Ishikawa (cell line): ENCODE measurements around the gene HBP1.

Experiments
- CEBPB ChIP-seq: IDR thresholded peaks from 2 replicates; pipeline ENCODE4 v1.6.1; 2012
- CREB1 ChIP-seq: IDR thresholded peaks from 2 replicates; pipeline ENCODE4 v1.6.1; 2012; ENCODE audit warnings: low read depth
- EGR1 ChIP-seq: IDR thresholded peaks from 2 replicates; pipeline ENCODE4 v1.6.1; 2012
- EP300 ChIP-seq: IDR thresholded peaks from 2 replicates; pipeline ENCODE4 v1.6.1; 2012; ENCODE audit warnings: borderline replicate concordance
- FOXM1 ChIP-seq: IDR thresholded peaks from 2 replicates; pipeline ENCODE4 v1.6.1; 2012; ENCODE audit warnings: low read depth, borderline replicate concordance
- MAX ChIP-seq: IDR thresholded peaks from 2 replicates; pipeline ENCODE4 v1.6.1; 2012
- NFIC ChIP-seq: IDR thresholded peaks from 2 replicates; pipeline ENCODE4 v1.6.1; 2012
- RAD21 ChIP-seq: IDR thresholded peaks from 2 replicates; pipeline ENCODE4 v1.6.1; 2012; ENCODE audit warnings: low read depth
- REST ChIP-seq: IDR thresholded peaks from 2 replicates; pipeline ENCODE4 v1.6.1; 2012; ENCODE audit warnings: low read depth, mild to moderate bottlenecking
- TAF1 ChIP-seq: IDR thresholded peaks from 2 replicates; pipeline ENCODE4 v1.6.1; 2012; ENCODE audit warnings: low read depth, mild to moderate bottlenecking
- TCF12 ChIP-seq: IDR thresholded peaks from 2 replicates; pipeline ENCODE4 v1.6.1; 2012; ENCODE audit warnings: low read depth
- TEAD4 ChIP-seq: IDR thresholded peaks from 2 replicates; pipeline ENCODE4 v1.6.1; 2012
- USF1 ChIP-seq: IDR thresholded peaks from 2 replicates; pipeline ENCODE4 v1.6.1; 2012
- YY1 ChIP-seq: IDR thresholded peaks from 2 replicates; pipeline ENCODE4 v1.6.1; 2012; ENCODE audit warnings: low read depth
- ZBTB7A ChIP-seq: IDR thresholded peaks from 2 replicates; pipeline ENCODE4 v1.6.1; 2012; ENCODE audit warnings: low read depth

The HBP1 gene

GRCh38 chr7:107170051-107170915 lies 1.5 kb downstream of the HBP1 start:
- TF ChIP-seq NFIC, result no peak
- no peak; the same call in 1 of the 2 replicates for TF ChIP-seq MAX
- TF ChIP-seq YY1, result no peak
- no peak for TF ChIP-seq FOXM1
- TF ChIP-seq EP300, result no peak
- no peak for TF ChIP-seq CEBPB
- TF ChIP-seq REST, result no peak
- TF ChIP-seq USF1, result no peak
- TF ChIP-seq EGR1, result no peak
- TF ChIP-seq TEAD4, result no peak
- no peak for TF ChIP-seq ZBTB7A
- TF ChIP-seq TCF12, result no peak
- no peak for TF ChIP-seq TAF1
- TF ChIP-seq RAD21, result no peak
- TF ChIP-seq CREB1, result no peak

- TF ChIP-seq EP300 (no peak), NFIC (no peak), TAF1 (no peak), RAD21 (no peak), CREB1 (no peak), ZBTB7A (no peak), TCF12 (no peak), MAX (no peak), FOXM1 (no peak), EGR1 (no peak), CEBPB (no peak)
Observed at GRCh38 chr7:107171496-107171895, 2.7 kb downstream of the HBP1 start.

- TF ChIP-seq REST (no peak), RAD21 (no peak), TCF12 (no peak), YY1 (no peak), NFIC (no peak), ZBTB7A (no peak), CREB1 (no peak)
Observed at GRCh38 chr7:107172276-107173032, 3.7 kb downstream of the HBP1 start.

GRCh38 chr7:107173191-107173590 lies 4.4 kb downstream of the HBP1 start:
- TF ChIP-seq TCF12 (no peak), RAD21 (no peak), CREB1 (no peak), TEAD4 (no peak), CEBPB (no peak), TAF1 (no peak), USF1 (no peak), YY1 (no peak), ZBTB7A (no peak), FOXM1 (no peak), EP300 (no peak), MAX (no peak), EGR1 (no peak), REST (no peak), NFIC (no peak)
